Calu3 (cell line): Measurements from ENCODE around the gene SERPINB3. TPM values are rescaled to one million over a fixed set of nuclear protein-coding genes. Genes with fewer than 3 reads are reported as not detected.
"Not testable (repeated sequence)": the region's sequence is repeated elsewhere in the genome, so short reads cannot be mapped to it uniquely, and the experiment has no call there.

Source experiments
- Bru-seq: library from RNA; stranded (reverse); fragments of 400-500 nt; gene quantifications from one replicate; lab custom pipeline; 2021; lab: Mats Ljungman, UMichigan
- BruChase-seq, 2 experiments: library from RNA; stranded (reverse); fragments of 400-500 nt; gene quantifications; one replicate each; lab custom pipeline; 2021; lab: Mats Ljungman, UMichigan
- BruUV-seq: library from RNA; stranded (reverse); fragments of 400-500 nt; replicated peaks from 2 replicates; lab custom pipeline; 2021; lab: Mats Ljungman, UMichigan
- CTCF ChIA-PET: fragments of 300-600 bp; sonication (Branson Sonifier 250); formaldehyde crosslinking; loops from one replicate; lab custom pipeline; 2022; ENCODE audit warnings: antibody characterized with exemption; lab: Charles Lee
- DNase-seq: peaks from one replicate; pipeline ENCODE4 v3.0.0; 2022
- H3K27ac Mint-ChIP-seq: one replicate; pipeline ENCODE4 v1.8.0; 2022; ENCODE audit warnings: mixed read lengths; ENCODE audit not compliant: unreplicated experiment
- H3K27me3 Mint-ChIP-seq: one replicate; pipeline ENCODE4 v1.8.0; 2022; ENCODE audit warnings: mixed read lengths; ENCODE audit not compliant: unreplicated experiment
- H3K36me3 Mint-ChIP-seq: one replicate; pipeline ENCODE4 v1.8.0; 2022; ENCODE audit warnings: mild to moderate bottlenecking, moderate library complexity, mixed read lengths; ENCODE audit not compliant: insufficient read depth, unreplicated experiment
- H3K4me1 Mint-ChIP-seq: one replicate; pipeline ENCODE4 v1.8.0; 2022; ENCODE audit warnings: mild to moderate bottlenecking, low read depth, mixed read lengths; ENCODE audit not compliant: unreplicated experiment
- H3K4me3 Mint-ChIP-seq: one replicate; pipeline ENCODE4 v1.8.0; 2022; ENCODE audit warnings: mild to moderate bottlenecking, low read depth, moderate library complexity, mixed read lengths; ENCODE audit not compliant: unreplicated experiment
- H3K9me3 Mint-ChIP-seq: one replicate; pipeline ENCODE4 v1.8.0; 2022; ENCODE audit warnings: low read depth, mixed read lengths; ENCODE audit not compliant: unreplicated experiment
- intact Hi-C: fragments of 100-400 bp; cut with micrococcal nuclease; formaldehyde crosslinking; loops from one replicate; pipeline ENCODE4 v1.10.0; 2022; ENCODE audit not compliant: unreplicated experiment
- long read RNA-seq: library from polyadenylated mRNA; stranded (forward); transcript quantifications from one replicate; pipeline ENCODE4 v2.0.0, GENCODE V29; 2022
- total RNA-seq: library from RNA; stranded (reverse); gene quantifications from 2 replicates; pipeline ENCODE4 v1.2.3, GENCODE V29; 2022
- TF ChIP-seq, protein P1 (sequence below): fragments of 200-600 bp; IDR thresholded peaks from one replicate; pipeline ENCODE4 v1.8.0; 2022; ENCODE audit warnings: antibody characterized with exemption; ENCODE audit not compliant: unreplicated experiment

SERPINB3 gene
- total RNA-seq (0.34 and 0.68 TPM in 2 replicates), Bru-seq, nascent RNA (percentile 18 among the genes with signal in this experiment), BruChase-seq, experiment 1, labeled RNA remaining after a 6-hour chase (percentile 24 among the genes with signal in this experiment), BruChase-seq, experiment 2, labeled RNA remaining after a 2-hour chase (percentile 13 among the genes with signal in this experiment)
- long read RNA-seq, partial matches to known transcripts: 2 of 3 reads
- long read RNA-seq, other reads (novel, unspliced or antisense): 0 of 3 reads

- H3K36me3 Mint-ChIP-seq, H3K4me3 Mint-ChIP-seq, DNase-seq, H3K27ac Mint-ChIP-seq, BruUV-seq, intact Hi-C loops, H3K27me3 Mint-ChIP-seq, CTCF ChIA-PET: not testable (repeated sequence)
- Mint-ChIP-seq H3K4me1 (peaks cover 40% of the 10 kb centered on the region), H3K9me3 (peaks cover 10% of the 10 kb centered on the region)
Measured at GRCh38 chr18:63661750-63662149, at the start of gene SERPINB3. TSS of gene SERPINB3 (minus strand) at chr18:63661893. CDS start at chr18:63661216, 677 bp downstream.

- no peaks in the 10 kb centered on the region for H3K9me3 Mint-ChIP-seq
- CTCF ChIA-PET: no interaction called here
- TF ChIP-seq, protein P1, sequence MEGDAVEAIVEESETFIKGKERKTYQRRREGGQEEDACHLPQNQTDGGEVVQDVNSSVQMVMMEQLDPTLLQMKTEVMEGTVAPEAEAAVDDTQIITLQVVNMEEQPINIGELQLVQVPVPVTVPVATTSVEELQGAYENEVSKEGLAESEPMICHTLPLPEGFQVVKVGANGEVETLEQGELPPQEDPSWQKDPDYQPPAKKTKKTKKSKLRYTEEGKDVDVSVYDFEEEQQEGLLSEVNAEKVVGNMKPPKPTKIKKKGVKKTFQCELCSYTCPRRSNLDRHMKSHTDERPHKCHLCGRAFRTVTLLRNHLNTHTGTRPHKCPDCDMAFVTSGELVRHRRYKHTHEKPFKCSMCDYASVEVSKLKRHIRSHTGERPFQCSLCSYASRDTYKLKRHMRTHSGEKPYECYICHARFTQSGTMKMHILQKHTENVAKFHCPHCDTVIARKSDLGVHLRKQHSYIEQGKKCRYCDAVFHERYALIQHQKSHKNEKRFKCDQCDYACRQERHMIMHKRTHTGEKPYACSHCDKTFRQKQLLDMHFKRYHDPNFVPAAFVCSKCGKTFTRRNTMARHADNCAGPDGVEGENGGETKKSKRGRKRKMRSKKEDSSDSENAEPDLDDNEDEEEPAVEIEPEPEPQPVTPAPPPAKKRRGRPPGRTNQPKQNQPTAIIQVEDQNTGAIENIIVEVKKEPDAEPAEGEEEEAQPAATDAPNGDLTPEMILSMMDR: no peak
- H3K4me3 Mint-ChIP-seq: no peak overlapping the region
- intact Hi-C loops: no loop called here
- H3K27ac Mint-ChIP-seq: no peak overlapping the region
- no peak for DNase-seq
- no TSS peak for BruUV-seq
- no peaks in the 10 kb centered on the region for H3K27me3 Mint-ChIP-seq
- no peaks in the 10 kb centered on the region for H3K36me3 Mint-ChIP-seq
- no peaks in the 10 kb centered on the region for H3K4me1 Mint-ChIP-seq
Measured at GRCh38 chr18:63708650-63709049, 47.0 kb upstream of the SERPINB3 start.

DNA sequence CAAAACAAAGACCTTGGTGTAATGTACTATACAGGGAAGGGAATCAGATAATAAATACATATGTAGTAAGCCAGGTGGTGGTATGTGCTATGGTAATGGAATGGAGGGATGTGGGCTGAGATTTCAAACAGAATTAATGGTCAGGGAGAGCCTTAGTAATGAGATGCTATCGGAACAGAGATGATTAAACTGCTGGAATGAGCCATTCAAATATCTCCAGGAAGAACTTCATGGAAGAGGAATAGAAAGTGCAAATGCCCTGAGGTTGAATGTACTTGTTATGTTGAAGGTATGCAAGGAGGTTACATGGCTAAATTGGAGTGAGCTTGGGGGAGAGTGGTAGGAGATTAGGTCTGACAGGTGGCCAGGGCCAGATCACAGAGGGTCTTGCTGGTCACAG lies 46.1 kb upstream of the SERPINB3 start:
- Mint-ChIP-seq H3K27me3 (no peaks in the 10 kb centered on the region), H3K36me3 (no peaks in the 10 kb centered on the region), H3K27ac (no peak overlapping the region), H3K4me1 (no peaks in the 10 kb centered on the region), H3K9me3 (no peaks in the 10 kb centered on the region), H3K4me3 (no peak overlapping the region)
- intact Hi-C loops: no loop called here
- no TSS peak for BruUV-seq
- no peak for DNase-seq
- CTCF ChIA-PET: no interaction called here
- TF ChIP-seq, protein P1: no peak

DNA sequence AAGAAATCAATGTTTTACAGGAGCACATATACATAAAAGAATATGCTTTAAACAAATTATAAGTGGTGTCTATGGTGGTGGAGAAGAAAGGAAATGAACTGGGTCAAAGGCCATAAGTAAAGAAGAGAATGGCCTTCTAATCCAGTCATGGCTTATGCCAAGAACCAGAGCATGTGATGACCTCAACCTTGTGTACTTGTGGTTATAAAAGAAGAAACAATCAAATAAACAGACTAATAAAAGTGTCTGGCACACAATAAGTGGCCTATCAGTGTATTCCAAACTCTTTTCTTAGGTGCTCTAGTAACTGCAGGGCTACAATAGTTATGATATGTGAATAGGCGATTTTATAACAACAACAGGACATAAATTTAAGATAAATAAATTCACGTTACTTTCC lies 43.7 kb upstream of the SERPINB3 start:
- TF ChIP-seq, protein P1: no peak
- DNase-seq: no peak
- CTCF ChIA-PET: no interaction called here
- intact Hi-C loops: no loop called here
- Mint-ChIP-seq H3K4me3 (no peak overlapping the region), H3K27ac (no peak overlapping the region), H3K27me3 (no peaks in the 10 kb centered on the region), H3K9me3 (no peaks in the 10 kb centered on the region), H3K36me3 (no peaks in the 10 kb centered on the region), H3K4me1 (no peaks in the 10 kb centered on the region)
- BruUV-seq: no TSS peak

DNA sequence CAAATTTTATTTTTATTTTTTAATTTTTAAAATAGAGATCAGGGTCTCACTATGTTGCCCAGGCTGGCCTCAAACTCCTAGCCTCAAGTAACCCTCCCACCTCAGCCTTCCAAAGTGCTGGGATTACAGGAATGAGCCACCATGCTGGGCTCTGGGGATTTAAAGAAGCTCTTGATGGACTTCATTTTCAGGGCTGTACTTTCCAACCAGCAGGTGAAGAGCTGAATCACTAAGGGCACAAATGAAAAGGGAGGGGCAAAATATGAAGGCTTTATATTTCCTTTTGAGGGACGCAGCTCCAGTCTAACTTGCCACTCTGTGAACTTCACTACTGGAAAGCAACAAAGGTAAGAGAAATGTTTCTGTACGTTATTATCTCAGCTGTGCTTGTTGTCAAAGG lies 41.0 kb upstream of the SERPINB3 start, which contains the start of gene SERPINB11:
SERPINB11 (plus strand) TSS at position 301 of the 400 bp plus-strand sequence. CDS start 7,234 bp downstream, outside the sequence.
- intact Hi-C loops: no loop called here
- no peaks in the 10 kb centered on the region for H3K4me1 Mint-ChIP-seq
- H3K27me3 Mint-ChIP-seq: no peaks in the 10 kb centered on the region
- no peak for DNase-seq
- CTCF ChIA-PET: no interaction called here
- no peaks in the 10 kb centered on the region for H3K36me3 Mint-ChIP-seq
- TF ChIP-seq, protein P1: no peak
- H3K9me3 Mint-ChIP-seq: no peaks in the 10 kb centered on the region
- no peak within 1 kb of the TSS for H3K27ac Mint-ChIP-seq
- H3K4me3 Mint-ChIP-seq: no peak within 1 kb of the TSS
- BruUV-seq: no TSS peak
